Urinary bladder (tissue), 4 donors: ENCODE measurements around the gene ASB15. TPM values are rescaled to one million over a fixed set of nuclear protein-coding genes. Genes with fewer than 3 reads are reported as not detected.

Source experiments
- DNase-seq: peaks from one replicate; pipeline ENCODE4 v3.0.0-alpha.2; 2015; ENCODE audit errors: extremely low spot score
- H3K27ac ChIP-seq: one replicate; pipeline ENCODE4 v1.5.1; 2013; ENCODE audit warnings: low read depth, mild to moderate bottlenecking, moderate library complexity
- H3K36me3 ChIP-seq: one replicate; pipeline ENCODE4 v1.6.1; 2013; ENCODE audit warnings: mild to moderate bottlenecking, moderate library complexity; ENCODE audit not compliant: insufficient read depth
- H3K4me1 ChIP-seq: one replicate; pipeline ENCODE4 v1.6.1; 2013; ENCODE audit warnings: mild to moderate bottlenecking, moderate library complexity; ENCODE audit not compliant: insufficient read depth
- H3K4me3 ChIP-seq: one replicate; pipeline ENCODE4 v1.5.1; 2013; ENCODE audit warnings: low read depth, low read length
- WGBS: extraction: QIAGEN DNeasy Blood & Tissue Kit; methylation state at CpG from one replicate; pipeline ENCODE4 v1.1.7; 2013; 5-methylcytosine and 5-hydroxymethylcytosine counted together
- polyA plus RNA-seq: library from polyadenylated mRNA; stranded (reverse); fragments of 200-250 nt; gene quantifications from one replicate; pipeline ENCODE4 v1.2.3, GENCODE V29; 2013
- total RNA-seq: library from RNA; depleted of rRNA; stranded (reverse); fragments of >200 nt; gene quantifications from one replicate; pipeline ENCODE4 v1.2.3, GENCODE V29; 2014
- donor health status: healthy with polysubstance abuse.
- donor health status: healthy.

The ASB15 gene
- total and polyA plus RNA-seq, 2 donors = 0.11 TPM; not detected in 1

DNA sequence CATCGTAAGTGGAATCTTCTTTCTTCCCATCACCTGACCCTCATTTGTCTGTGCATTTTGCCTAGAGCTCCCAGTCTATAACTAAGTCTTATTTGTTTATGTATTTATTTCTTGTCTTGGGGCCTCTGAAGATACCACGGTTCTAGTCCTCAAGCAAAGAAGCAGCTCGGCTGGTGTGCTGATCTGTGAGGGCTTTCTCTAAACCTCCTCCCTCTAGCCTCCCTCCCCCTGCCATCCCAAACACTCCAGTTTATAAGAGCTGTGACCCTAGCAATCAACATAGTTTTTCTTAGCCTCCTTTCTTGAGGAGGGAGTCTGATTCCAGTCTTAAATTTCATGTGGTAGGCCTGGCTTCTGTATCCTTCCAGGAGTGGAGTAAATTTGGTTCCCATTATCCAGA lies 28.3 kb upstream of the ASB15 start:
- no peaks in the 10 kb centered on the region for H3K4me1 ChIP-seq
- no peak for DNase-seq
- 60% methylated on average over 3 of the region's 3 CpGs for WGBS
- H3K27ac ChIP-seq = no peak overlapping the region
- no peak overlapping the region for H3K4me3 ChIP-seq
- H3K36me3 ChIP-seq = no peaks in the 10 kb centered on the region

DNA sequence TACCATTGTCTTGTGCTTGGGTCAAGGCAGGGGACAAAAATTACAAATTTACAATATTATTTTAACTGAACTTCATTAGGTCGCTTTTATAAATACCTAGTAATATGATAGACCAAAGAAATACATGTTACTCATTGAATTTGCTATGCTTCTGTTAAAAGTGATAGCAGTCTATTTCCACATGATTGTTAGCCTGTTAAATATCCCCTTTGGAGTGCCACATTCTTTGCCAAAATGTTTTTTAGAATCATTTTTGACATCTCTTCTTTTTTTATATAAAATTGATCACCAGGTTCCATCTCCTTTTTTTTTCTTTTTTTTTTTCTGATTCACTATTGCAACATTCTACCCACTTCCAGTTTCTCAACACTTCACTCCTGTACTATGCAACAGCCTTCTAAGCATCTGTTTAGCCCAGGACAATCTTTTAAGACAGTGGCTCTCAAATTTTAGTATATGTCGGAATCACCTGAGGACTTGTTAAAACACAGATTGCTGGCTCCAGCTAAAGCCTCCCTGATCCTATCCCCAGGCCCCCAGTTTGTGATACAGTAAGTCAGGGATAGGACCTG lies 27.6 kb upstream of the ASB15 start:
- H3K4me1 ChIP-seq = no peaks in the 10 kb centered on the region
- WGBS = 89% methylated on average over 2 of the region's 2 CpGs

DNA sequence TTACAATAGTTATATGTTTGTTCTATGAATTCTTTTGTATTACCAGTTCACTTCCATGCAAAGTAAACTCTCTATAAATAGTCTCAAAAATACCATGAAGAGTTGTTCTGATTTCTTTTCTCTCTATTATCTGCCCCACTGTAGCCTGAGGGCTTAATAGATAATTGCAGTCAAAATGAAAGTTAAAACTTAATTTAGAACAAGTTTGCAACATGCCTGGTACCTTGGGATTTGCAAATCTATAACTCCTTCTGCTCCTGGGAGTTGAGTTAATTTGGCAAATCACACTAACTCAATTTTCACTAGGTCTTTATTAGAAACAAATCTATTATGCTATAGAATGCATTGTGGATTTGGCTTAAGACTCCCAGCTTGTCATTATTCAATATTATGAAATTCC lies 22.2 kb upstream of the ASB15 start:
- Histone ChIP-seq H3K27ac (no peak overlapping the region), H3K4me3 (no peak overlapping the region), H3K4me1 (no peaks in the 10 kb centered on the region), H3K36me3 (no peaks in the 10 kb centered on the region)
- no peak for DNase-seq

More for the DNA sequence above, 27.6 kb upstream of the ASB15 start:
- Histone ChIP-seq H3K36me3 (no peaks in the 10 kb centered on the region), H3K27ac (no peak overlapping the region), H3K4me3 (no peak overlapping the region)
- no peak for DNase-seq

DNA sequence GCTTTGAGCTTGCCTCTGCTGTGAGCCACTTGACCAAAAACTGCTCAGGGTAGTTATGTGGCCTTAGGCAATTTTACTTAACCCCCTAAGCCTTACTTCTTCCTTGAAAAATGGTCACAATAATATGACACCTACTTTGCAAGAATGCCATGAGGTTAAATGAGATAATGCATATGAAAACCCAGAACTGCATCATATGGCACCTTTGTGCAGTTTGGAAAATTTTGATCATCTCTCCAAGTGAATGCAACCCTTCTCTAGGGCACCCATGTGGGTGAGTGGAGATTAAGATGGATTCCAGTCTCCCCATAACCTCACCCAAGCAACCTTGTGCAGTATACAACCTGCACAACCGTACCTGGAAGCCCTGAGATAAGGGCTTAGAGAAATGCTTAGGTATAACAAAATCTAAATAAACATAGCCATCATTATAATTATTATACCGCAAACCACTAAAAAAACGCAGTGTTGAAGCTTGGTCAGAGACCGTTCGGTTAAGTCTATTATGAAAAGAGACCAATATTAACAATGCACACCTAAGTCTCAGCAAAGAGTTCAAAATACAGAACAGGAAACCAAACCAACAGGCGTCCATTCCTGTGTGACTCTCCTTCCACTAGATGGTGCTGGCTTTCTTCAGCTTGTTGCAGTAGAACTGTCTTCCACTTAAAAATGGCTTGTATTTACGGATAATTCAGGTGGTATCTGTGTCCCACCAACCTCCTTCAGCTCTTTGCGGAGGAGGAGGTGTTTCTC lies 21.0 kb upstream of the ASB15 start:
- Histone ChIP-seq H3K36me3 (no peaks in the 10 kb centered on the region), H3K4me1 (no peaks in the 10 kb centered on the region), H3K4me3 (no peak overlapping the region), H3K27ac (no peak overlapping the region)
- DNase-seq = no peak
- 28% methylated on average over 8 of the region's 8 CpGs for WGBS

DNA sequence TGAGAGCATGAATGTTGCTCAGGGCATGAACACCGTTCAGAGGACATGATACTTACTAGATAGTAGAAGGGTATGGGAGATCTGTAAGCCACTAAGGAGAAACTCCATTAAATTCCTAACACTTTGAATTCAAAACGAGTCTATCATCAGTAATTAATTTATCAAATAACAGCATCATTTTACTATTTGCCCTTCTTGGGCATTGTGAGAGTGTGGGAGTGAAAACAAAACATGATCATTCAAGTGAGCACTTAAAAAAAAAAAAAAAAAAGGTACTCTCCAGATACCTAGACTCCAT lies 20.5 kb upstream of the ASB15 start:
- Histone ChIP-seq H3K4me3 (no peak overlapping the region), H3K27ac (no peak overlapping the region), H3K4me1 (no peaks in the 10 kb centered on the region), H3K36me3 (no peaks in the 10 kb centered on the region)
- no peak for DNase-seq
- WGBS = 30% methylated on average over 2 of the region's 2 CpGs

DNA sequence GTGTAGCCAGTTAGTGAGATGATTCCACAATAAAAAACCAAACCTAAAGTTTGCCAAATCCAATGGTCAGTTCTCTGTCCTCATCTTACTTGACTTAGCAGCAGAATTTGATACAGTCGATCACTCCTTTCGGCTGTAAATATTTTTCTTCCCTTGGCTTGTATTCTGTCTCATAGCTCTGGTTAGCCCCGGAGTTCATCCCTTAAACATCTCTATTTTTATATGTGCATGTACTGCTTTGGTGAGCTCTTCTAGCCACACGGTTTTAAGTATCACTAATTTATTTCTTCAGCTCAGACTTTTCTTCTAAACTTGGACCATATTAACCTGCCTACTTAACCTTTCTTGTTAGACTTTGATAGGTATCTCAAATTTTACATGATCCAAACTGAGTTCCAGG lies 17.8 kb upstream of the ASB15 start:
- DNase-seq = no peak
- WGBS = 85% methylated on average over 4 of the region's 4 CpGs
- Histone ChIP-seq H3K36me3 (no peaks in the 10 kb centered on the region), H3K27ac (no peak overlapping the region), H3K4me3 (no peak overlapping the region), H3K4me1 (no peaks in the 10 kb centered on the region)

DNA sequence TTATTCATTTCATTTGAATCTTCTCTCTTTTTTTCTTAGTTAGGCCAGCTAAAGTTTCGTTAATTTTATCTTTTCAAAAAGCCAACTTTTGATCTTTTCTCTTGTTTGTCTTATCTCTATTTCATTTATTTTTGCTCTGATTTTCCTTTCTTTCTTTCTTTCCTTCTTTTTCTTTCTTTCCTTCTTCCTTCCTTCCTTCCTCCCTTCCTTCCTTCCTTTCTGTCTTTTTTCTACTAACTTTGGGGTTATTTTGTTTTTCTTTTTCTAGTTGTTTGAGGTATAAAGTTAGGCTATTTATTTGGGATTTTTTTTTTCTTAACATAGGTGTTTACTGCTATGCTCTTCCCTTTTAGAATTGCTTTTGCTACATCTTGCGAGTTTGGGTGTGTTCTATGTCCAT lies 13.2 kb upstream of the ASB15 start:
- H3K36me3 ChIP-seq = no peaks in the 10 kb centered on the region
- no peak overlapping the region for H3K4me3 ChIP-seq
- WGBS = 92% methylated on average over 2 of the region's 2 CpGs
- no peak for DNase-seq
- no peaks in the 10 kb centered on the region for H3K4me1 ChIP-seq
- H3K27ac ChIP-seq = no peak overlapping the region

DNA sequence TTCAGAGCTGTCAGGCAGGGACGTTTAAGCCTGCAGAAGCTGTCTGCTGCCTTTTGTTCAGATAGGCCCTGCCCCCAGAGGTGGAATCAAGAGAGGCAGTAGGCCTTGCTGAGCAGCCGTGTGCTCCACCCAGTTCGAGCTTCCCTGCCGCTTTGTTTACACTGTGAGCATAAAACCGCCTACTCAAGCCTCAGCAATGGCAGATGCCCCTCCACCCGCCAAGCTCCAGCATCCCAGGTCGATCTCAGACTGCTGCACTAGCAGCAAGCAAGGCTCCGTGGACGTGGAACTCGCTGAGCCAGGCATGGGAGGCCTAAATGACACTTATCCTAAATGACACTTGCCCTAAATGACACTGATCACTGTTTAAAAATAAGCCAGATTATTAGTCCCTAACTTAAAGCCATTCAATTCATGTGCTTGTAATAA lies 6.8 kb upstream of the ASB15 start:
- DNase-seq = no peak
- 46% methylated on average over 10 of the region's 10 CpGs for WGBS
- no peak overlapping the region for H3K4me3 ChIP-seq
- no peak overlapping the region for H3K27ac ChIP-seq
- H3K36me3 ChIP-seq = no peaks in the 10 kb centered on the region
- H3K4me1 ChIP-seq = no peaks in the 10 kb centered on the region

DNA sequence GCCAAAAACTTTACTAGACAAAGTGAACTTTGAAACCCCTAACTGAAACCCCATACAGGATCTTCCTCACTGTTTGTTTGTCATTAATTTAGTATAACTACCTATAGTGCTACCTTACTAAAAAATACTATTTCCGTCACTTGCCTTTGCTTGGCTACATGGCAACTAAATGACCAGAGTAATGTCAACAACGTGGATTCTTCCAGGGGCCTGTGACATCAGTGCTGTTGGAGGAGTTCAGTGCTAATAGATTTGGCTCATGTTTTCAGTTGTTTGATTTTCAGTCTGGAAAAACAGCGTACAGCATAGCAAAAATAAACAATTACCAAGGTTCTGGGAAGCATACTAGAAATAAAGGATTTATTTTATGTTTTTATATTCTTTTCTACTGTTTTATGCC lies 3.0 kb upstream of the ASB15 start:
- WGBS = 60% methylated on average over 3 of the region's 3 CpGs
- Histone ChIP-seq H3K4me3 (no peak overlapping the region), H3K36me3 (no peaks in the 10 kb centered on the region), H3K27ac (no peak overlapping the region), H3K4me1 (no peaks in the 10 kb centered on the region)
- no peak for DNase-seq

DNA sequence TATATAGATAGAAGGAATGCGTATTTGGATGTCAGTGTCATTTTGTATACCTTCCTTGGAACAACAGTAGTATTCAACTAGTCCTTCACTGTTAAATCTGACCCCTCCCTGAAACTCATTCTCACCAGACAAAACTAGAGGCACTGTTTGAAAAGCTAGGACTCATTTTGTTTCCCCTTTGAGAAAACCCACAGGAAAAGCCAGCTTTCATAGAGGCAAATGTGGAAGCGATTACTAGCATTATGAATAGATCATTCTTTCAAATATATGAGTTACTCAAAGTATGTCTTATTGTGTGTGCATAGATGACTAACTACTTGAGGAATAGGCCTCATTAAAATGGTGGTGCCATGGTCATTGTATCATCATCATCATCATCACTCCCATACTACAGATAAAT lies 1.9 kb upstream of the ASB15 start:
- no peaks in the 10 kb centered on the region for H3K4me1 ChIP-seq
- WGBS = 73% methylated on average over 2 of the region's 2 CpGs
- no peak for DNase-seq
- H3K36me3 ChIP-seq = no peaks in the 10 kb centered on the region
- no peak overlapping the region for H3K4me3 ChIP-seq
- H3K27ac ChIP-seq = no peak overlapping the region

DNA sequence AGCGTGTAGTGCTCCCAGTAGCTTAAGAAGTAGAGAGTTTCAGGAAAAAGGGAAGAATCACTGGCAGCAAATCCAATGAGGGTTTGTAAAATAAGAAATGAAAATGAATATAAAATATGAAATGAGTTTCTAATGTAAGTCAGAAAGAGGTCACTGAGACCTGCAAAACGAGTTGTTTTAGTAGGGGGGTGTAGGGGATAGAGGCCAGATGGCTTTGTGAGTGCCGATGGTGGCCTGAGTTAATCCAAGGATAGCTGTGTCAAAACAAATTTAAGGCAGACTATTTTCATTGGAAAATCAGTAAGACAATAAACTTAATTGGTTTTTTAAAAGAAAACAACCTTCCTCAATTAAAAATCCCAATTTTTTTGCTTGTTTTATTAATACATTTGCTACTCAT lies 745 bp upstream of the ASB15 start:
- no peaks in the 10 kb centered on the region for H3K36me3 ChIP-seq
- H3K4me1 ChIP-seq = no peaks in the 10 kb centered on the region
- 46% methylated on average over 3 of the region's 3 CpGs for WGBS
- H3K4me3 ChIP-seq = no peak overlapping the region
- no peak overlapping the region for H3K27ac ChIP-seq
- DNase-seq = no peak

DNA sequence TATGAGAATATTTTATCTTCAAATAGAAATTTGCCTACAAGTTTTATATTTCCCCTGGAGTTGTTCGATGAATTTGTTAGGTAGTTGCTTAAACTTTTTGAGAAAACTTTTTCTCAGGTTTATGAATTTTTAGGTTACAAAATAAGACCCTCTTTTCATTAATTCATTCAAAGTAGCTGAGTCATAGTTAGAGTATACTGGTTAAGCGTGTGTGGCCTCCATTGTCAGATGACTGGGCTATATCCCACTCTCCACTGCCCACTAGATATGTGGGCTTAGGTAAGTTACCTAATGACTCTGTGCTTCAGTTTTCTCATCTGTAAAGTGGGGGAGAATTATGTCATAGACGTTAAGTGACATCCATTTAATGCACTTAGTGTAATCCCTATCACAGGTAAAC lies 1.0 kb downstream of the ASB15 start:
- no peak for DNase-seq
- H3K4me1 ChIP-seq = no peaks in the 10 kb centered on the region
- no peaks in the 10 kb centered on the region for H3K36me3 ChIP-seq
- H3K27ac ChIP-seq = no peak overlapping the region
- no peak overlapping the region for H3K4me3 ChIP-seq
- 86% methylated on average over 3 of the region's 3 CpGs for WGBS

DNA sequence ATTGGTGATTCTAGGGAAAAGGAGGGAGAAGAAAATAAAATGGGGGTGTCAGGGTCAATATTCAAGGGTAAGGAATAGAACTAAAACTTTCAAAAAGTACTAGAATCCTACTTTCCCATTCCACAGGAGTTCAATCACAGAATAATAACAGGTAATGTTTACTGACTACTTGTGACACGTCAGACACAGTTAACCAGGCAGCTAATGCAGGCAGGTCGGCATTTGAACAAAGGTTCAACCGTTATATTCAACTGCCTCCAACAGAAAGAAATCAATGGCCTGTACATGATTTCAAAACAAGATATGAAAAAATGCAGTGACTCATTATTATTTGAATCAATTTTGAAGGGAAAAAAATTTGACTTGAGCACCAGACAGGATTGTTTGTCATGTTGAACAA lies 3.1 kb downstream of the ASB15 start:
- 52% methylated on average over 3 of the region's 3 CpGs for WGBS
- Histone ChIP-seq H3K4me3 (no peak overlapping the region), H3K4me1 (no peaks in the 10 kb centered on the region), H3K36me3 (no peaks in the 10 kb centered on the region), H3K27ac (no peak overlapping the region)
- no peak for DNase-seq

DNA sequence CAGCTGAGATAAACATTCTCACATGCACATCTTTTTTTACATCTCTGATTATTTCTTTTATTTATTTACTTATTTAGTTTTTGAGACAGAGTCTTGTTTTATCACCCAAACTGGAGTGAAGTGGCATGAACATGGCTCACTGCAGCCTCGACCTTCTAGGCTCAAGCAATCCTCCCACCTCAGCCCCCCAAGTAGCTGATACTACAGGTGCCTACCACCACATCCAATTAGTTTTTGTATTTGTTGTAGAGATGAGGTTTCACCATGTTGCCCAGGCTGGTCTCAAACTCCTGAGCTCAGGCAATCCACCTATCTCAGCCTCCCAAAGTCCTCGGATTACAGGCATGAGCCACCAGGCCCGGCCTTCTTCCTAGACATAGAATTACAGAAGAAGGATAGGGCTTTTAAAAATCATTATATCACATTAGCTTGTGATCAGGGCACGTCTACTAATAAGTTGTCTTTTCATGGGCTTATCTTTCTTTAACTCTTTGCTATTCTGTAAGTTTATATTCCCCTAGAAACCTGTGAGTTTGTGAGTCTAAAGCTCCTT lies 5.9 kb downstream of the ASB15 start:
- no peak overlapping the region for H3K4me3 ChIP-seq
- no peak overlapping the region for H3K27ac ChIP-seq
- DNase-seq = no peak
- no peaks in the 10 kb centered on the region for H3K4me1 ChIP-seq
- no peaks in the 10 kb centered on the region for H3K36me3 ChIP-seq
- WGBS = 79% methylated on average over 4 of the region's 4 CpGs
